HepG2 (cell line): ENCODE results near the gene GALNTL6.

ENCODE experiments used
- CENPX ChIP-seq: sonication (generic); formaldehyde crosslinking; IDR thresholded peaks from 2 replicates; pipeline ENCODE4 v1.9.0; 2021; ENCODE audit warnings: mild to moderate bottlenecking, missing genetic modification reagents, moderate library complexity
- EEA1 ChIP-seq: sonication (generic); formaldehyde crosslinking; IDR thresholded peaks from 2 replicates; pipeline ENCODE4 v1.5.1; 2020; ENCODE audit warnings: mild to moderate bottlenecking, missing genetic modification reagents, borderline replicate concordance
- EZH2 ChIP-seq: conservative IDR thresholded peaks from 2 replicates; pipeline ENCODE4 v1.6.1; 2012; ENCODE audit warnings: mild to moderate bottlenecking, low read depth, low read length, moderate library complexity
- FOSL1 ChIP-seq: sonication (generic); formaldehyde crosslinking; IDR thresholded peaks from 2 replicates; pipeline ENCODE4 v1.9.0; 2021; ENCODE audit warnings: missing genetic modification reagents, borderline replicate concordance
- FOXK2 ChIP-seq: fragments of 450-650 bp; IDR thresholded peaks from 2 replicates; pipeline ENCODE4 v1.6.1; 2016
- HDAC6 ChIP-seq: fragments of 200-600 bp; sonication (generic); IDR thresholded peaks from 2 replicates; pipeline ENCODE4 v1.7.0; 2017; ENCODE audit warnings: mild to moderate bottlenecking, antibody characterized with exemption, low read length, low read depth
- HES4 ChIP-seq: sonication (generic); formaldehyde crosslinking; IDR thresholded peaks from 2 replicates; pipeline ENCODE4 v1.9.0; 2021; ENCODE audit warnings: mild to moderate bottlenecking, missing genetic modification reagents, borderline replicate concordance
- POLR2AphosphoS5 ChIP-seq: IDR thresholded peaks from 2 replicates; pipeline ENCODE4 v1.6.1; 2012; ENCODE audit warnings: low read depth, low read length
- ZNF768 ChIP-seq: sonication (generic); formaldehyde crosslinking; IDR thresholded peaks from 2 replicates; pipeline ENCODE4 v1.4.0; 2020; ENCODE audit warnings: missing genetic modification reagents
- TF ChIP-seq, protein P1 (sequence below), 2 experiments: IDR thresholded peaks; 2 replicates each; pipeline ENCODE4 v1.6.1; 2011 to 2012; ENCODE audit warnings: low read length in 2 of 2, borderline replicate concordance in 1 of 2, low read depth in 1 of 2, mild to moderate bottlenecking in 1 of 2, moderate library complexity in 1 of 2

DNA sequence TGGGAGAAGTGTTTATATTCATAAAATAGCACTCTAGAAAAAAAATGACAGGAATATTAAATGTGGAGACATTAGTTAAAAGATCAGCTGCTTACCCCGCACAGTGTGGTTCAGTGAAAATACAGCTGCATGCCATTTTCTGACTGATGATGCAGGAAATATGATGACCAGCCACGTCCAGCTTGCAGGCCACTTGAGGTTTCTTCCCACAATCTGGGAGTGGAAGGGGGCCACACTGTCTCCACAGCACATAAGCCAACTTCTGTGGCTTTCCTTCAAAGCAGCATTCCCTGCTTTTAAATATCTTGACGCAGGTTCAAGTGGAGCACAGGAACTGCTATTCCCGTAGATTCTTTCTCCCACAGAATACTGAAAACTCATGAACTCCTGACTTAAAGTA, 1182.0 kb downstream of the GALNTL6 start:
- TF ChIP-seq FOSL1 (CRISPR knock-in tag) (no peak), ZNF768 (CRISPR knock-in tag) (no peak), HES4 (CRISPR knock-in tag) (no peak), POLR2AphosphoS5 (no peak), FOXK2 (no peak), HDAC6 (no peak), EEA1 (CRISPR knock-in tag) (no peak), EZH2 (no peak), CENPX (CRISPR knock-in tag) (no peak)
- TF ChIP-seq, protein P1, sequence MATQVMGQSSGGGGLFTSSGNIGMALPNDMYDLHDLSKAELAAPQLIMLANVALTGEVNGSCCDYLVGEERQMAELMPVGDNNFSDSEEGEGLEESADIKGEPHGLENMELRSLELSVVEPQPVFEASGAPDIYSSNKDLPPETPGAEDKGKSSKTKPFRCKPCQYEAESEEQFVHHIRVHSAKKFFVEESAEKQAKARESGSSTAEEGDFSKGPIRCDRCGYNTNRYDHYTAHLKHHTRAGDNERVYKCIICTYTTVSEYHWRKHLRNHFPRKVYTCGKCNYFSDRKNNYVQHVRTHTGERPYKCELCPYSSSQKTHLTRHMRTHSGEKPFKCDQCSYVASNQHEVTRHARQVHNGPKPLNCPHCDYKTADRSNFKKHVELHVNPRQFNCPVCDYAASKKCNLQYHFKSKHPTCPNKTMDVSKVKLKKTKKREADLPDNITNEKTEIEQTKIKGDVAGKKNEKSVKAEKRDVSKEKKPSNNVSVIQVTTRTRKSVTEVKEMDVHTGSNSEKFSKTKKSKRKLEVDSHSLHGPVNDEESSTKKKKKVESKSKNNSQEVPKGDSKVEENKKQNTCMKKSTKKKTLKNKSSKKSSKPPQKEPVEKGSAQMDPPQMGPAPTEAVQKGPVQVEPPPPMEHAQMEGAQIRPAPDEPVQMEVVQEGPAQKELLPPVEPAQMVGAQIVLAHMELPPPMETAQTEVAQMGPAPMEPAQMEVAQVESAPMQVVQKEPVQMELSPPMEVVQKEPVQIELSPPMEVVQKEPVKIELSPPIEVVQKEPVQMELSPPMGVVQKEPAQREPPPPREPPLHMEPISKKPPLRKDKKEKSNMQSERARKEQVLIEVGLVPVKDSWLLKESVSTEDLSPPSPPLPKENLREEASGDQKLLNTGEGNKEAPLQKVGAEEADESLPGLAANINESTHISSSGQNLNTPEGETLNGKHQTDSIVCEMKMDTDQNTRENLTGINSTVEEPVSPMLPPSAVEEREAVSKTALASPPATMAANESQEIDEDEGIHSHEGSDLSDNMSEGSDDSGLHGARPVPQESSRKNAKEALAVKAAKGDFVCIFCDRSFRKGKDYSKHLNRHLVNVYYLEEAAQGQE (IDR thresholded peaks at IDR 0.05; ENCODE audit: borderline replicate concordance in 1 of 2, low read depth in 1 of 2, low read length in 2 of 2): no peak
